H1 (cell line): ENCODE data around the gene CCDC93. TPM values are rescaled to one million over a fixed set of nuclear protein-coding genes. Genes with fewer than 3 reads are reported as not detected.

Experiments
- CTCF ChIA-PET: fragments of 300-600 bp; sonication (Branson Sonifier 250); formaldehyde crosslinking; loops from one replicate; lab custom pipeline; 2021; ENCODE audit not compliant: partially characterized antibody; lab: Charles Lee
- POLR2A ChIA-PET: fragments of 300-600 bp; sonication (Branson Sonifier 250); formaldehyde crosslinking; loops from one replicate; lab custom pipeline; 2021; ENCODE audit warnings: inconsistent platforms; ENCODE audit not compliant: partially characterized antibody; lab: Charles Lee
- DNase-seq, 2 experiments: peaks; one replicate each; pipeline versions ENCODE4 v3.0.0 to v3.0.0-alpha.2; 2010 to 2022; ENCODE audit warnings: low spot score in 2 of 2, low read depth in 1 of 2, mixed read lengths in 1 of 2
- FAIRE-seq: peaks from 2 replicates; lab custom pipeline; 2011; peaks lifted over from hg19 to GRCh38; lab: Jason Lieb, UNC
- H2AFZ ChIP-seq: 2 replicates; pipeline ENCODE4 v1.8.1; 2012; ENCODE audit warnings: low read length, inconsistent platforms
- H2AK5ac ChIP-seq: 2 replicates; pipeline ENCODE4 v1.6.1; 2013; ENCODE audit warnings: low read depth, low read length
- H2BK120ac ChIP-seq: replicated peaks from 2 replicates; pipeline ENCODE3; 2013; ENCODE audit warnings: low read depth, low read length, inconsistent platforms
- H2BK12ac ChIP-seq: 2 replicates; pipeline ENCODE4 v1.6.1; 2013; ENCODE audit warnings: low read depth, low read length
- H2BK15ac ChIP-seq: 2 replicates; pipeline ENCODE4 v1.6.1; 2013; ENCODE audit warnings: low read length
- H2BK20ac ChIP-seq: 2 replicates; pipeline ENCODE4 v1.6.1; 2013; ENCODE audit warnings: low read length
- H2BK5ac ChIP-seq: 2 replicates; pipeline ENCODE4 v1.6.1; 2013; ENCODE audit warnings: low read depth, low read length
- H3K14ac ChIP-seq: 2 replicates; pipeline ENCODE4 v1.6.1; 2013; ENCODE audit warnings: inconsistent platforms; ENCODE audit not compliant: insufficient read length
- H3K18ac ChIP-seq: 2 replicates; pipeline ENCODE4 v1.6.1; 2013; ENCODE audit warnings: low read length; ENCODE audit errors: extremely low read depth
- H3K23ac ChIP-seq: 2 replicates; pipeline ENCODE4 v1.6.1; 2013; ENCODE audit warnings: inconsistent platforms; ENCODE audit not compliant: insufficient read length
- H3K23me2 ChIP-seq: 2 replicates; pipeline ENCODE4 v1.6.1; 2013; ENCODE audit warnings: low read depth, low read length
- H3K27ac ChIP-seq: 2 replicates; pipeline ENCODE4 v1.6.1; 2011; ENCODE audit warnings: low read depth, low read length, inconsistent platforms
- H3K27me3 ChIP-seq, 4 experiments: replicated peaks in 1 of 4; 1 replicate in 1 of 4; 2 replicates in 3 of 4; pipeline versions ENCODE4 v1.6.1 to v1.8.1; 2011 to 2013; ENCODE audit warnings: low read length in 3 of 4, mild to moderate bottlenecking in 3 of 4, inconsistent platforms in 2 of 4, mixed read lengths in 2 of 4, moderate library complexity in 1 of 4; ENCODE audit not compliant: control insufficient read depth in 3 of 4, insufficient read depth in 3 of 4; ENCODE audit errors: extremely low read depth in 1 of 4
- H3K36me3 ChIP-seq, 4 experiments: 2 replicates each; pipeline versions ENCODE4 v1.6.1 to v1.8.1; 2011 to 2013; ENCODE audit warnings: mild to moderate bottlenecking in 4 of 4, low read length in 3 of 4, moderate library complexity in 2 of 4, control low read depth in 1 of 4, inconsistent platforms in 1 of 4; ENCODE audit not compliant: insufficient read depth in 4 of 4, control insufficient read depth in 2 of 4
- H3K4ac ChIP-seq: replicated peaks from 2 replicates; pipeline ENCODE3; 2013; ENCODE audit warnings: low read length, low read depth, mixed read lengths, inconsistent platforms; ENCODE audit not compliant: insufficient read length
- H3K4me1 ChIP-seq, 4 experiments: replicated peaks in 1 of 4; 1 replicate in 1 of 4; 2 replicates in 3 of 4; pipeline versions ENCODE4 v1.6.1 to v1.8.1; 2011 to 2013; ENCODE audit warnings: low read length in 3 of 4, inconsistent platforms in 2 of 4, mixed read lengths in 1 of 4; ENCODE audit not compliant: insufficient read depth in 4 of 4, control insufficient read depth in 3 of 4
- H3K4me2 ChIP-seq, 2 experiments: 2 replicates each; pipeline versions ENCODE4 v1.6.1 to v1.8.1; 2011 to 2013; ENCODE audit warnings: low read depth in 2 of 2, low read length in 2 of 2, control low read depth in 1 of 2, inconsistent platforms in 1 of 2, mild to moderate bottlenecking in 1 of 2; ENCODE audit not compliant: insufficient read depth in 1 of 2
- H3K4me3 ChIP-seq, 4 experiments: fragments of 200-600, 300-600 bp in 1 of 4; sonication (generic), shearing (Covaris generic), sonication (Bioruptor Twin) in 1 of 4; 2 replicates each; pipeline versions ENCODE4 v1.5.1 to v1.8.1; 2011 to 2016; ENCODE audit warnings: low read length in 4 of 4, low read depth in 3 of 4, control low read depth in 2 of 4, inconsistent platforms in 2 of 4, mild to moderate bottlenecking in 2 of 4, mixed read lengths in 1 of 4, moderate library complexity in 1 of 4; ENCODE audit not compliant: insufficient read depth in 2 of 4; ENCODE audit errors: extremely low read depth in 1 of 4
- H3K56ac ChIP-seq: replicated peaks from 2 replicates; pipeline ENCODE3; 2013; ENCODE audit warnings: low read depth, mild to moderate bottlenecking, mixed read lengths, low read length, inconsistent platforms; ENCODE audit not compliant: insufficient read length
- H3K79me1 ChIP-seq: 2 replicates; pipeline ENCODE4 v1.6.1; 2013; ENCODE audit warnings: low read depth, low read length, control low read depth
- H3K79me2 ChIP-seq, 2 experiments: 2 replicates each; pipeline versions ENCODE4 v1.6.1 to v1.8.1; 2012 to 2013; ENCODE audit warnings: low read length in 2 of 2, mild to moderate bottlenecking in 2 of 2, inconsistent platforms in 1 of 2; ENCODE audit not compliant: insufficient read depth in 2 of 2, control insufficient read depth in 1 of 2
- H3K9ac ChIP-seq, 4 experiments: replicated peaks in 1 of 4; 1 replicate in 1 of 4; 2 replicates in 3 of 4; pipeline versions ENCODE4 v1.6.1 to v1.8.1; 2011 to 2013; ENCODE audit warnings: low read depth in 3 of 4, low read length in 3 of 4, control low read depth in 2 of 4, mild to moderate bottlenecking in 2 of 4, moderate library complexity in 2 of 4, inconsistent platforms in 1 of 4; ENCODE audit errors: extremely low read depth in 1 of 4
- H3K9me3 ChIP-seq, 2 experiments: 2 replicates each; pipeline versions ENCODE4 v1.6.1 to v1.8.1; 2012 to 2013; ENCODE audit warnings: mild to moderate bottlenecking in 2 of 2, moderate library complexity in 2 of 2, control low read depth in 1 of 2, inconsistent platforms in 1 of 2, low read depth in 1 of 2, low read length in 1 of 2, mixed read lengths in 1 of 2; ENCODE audit not compliant: insufficient read depth in 2 of 2
- H4K20me1 ChIP-seq, 2 experiments: replicated peaks in 1 of 2; 2 replicates each; pipeline versions ENCODE3 to v1.8.1; 2011 to 2013; ENCODE audit warnings: inconsistent platforms in 2 of 2, low read length in 2 of 2, mild to moderate bottlenecking in 1 of 2; ENCODE audit not compliant: insufficient read depth in 2 of 2, control insufficient read depth in 1 of 2
- H4K5ac ChIP-seq: 2 replicates; pipeline ENCODE4 v1.6.1; 2013; ENCODE audit warnings: low read length, low read depth, mixed read lengths, inconsistent platforms; ENCODE audit not compliant: insufficient read length
- H4K8ac ChIP-seq: 2 replicates; pipeline ENCODE4 v1.8.0; 2013; ENCODE audit warnings: mild to moderate bottlenecking, moderate library complexity, low read length, inconsistent platforms; ENCODE audit not compliant: insufficient read depth; ENCODE audit errors: extremely low read depth
- H4K91ac ChIP-seq: replicated peaks from 2 replicates; pipeline ENCODE3; 2013; ENCODE audit warnings: low read length, mixed read lengths, inconsistent platforms; ENCODE audit not compliant: insufficient read length
- ASH2L ChIP-seq: fragments of 200-600, 300-600 bp; sonication (generic); IDR thresholded peaks from one replicate; pipeline ENCODE4 v1.7.1; 2017; ENCODE audit warnings: low read length
- CTBP2 ChIP-seq: IDR thresholded peaks from 2 replicates; pipeline ENCODE4 v1.7.0; 2011; ENCODE audit warnings: borderline replicate concordance, mild to moderate bottlenecking, moderate library complexity, mixed read lengths, low read length; ENCODE audit not compliant: insufficient read depth, insufficient read length
- GTF2F1 ChIP-seq: IDR thresholded peaks from 2 replicates; pipeline ENCODE4 v1.6.1; 2012; ENCODE audit warnings: low read depth, low read length, improper control_type of control experiment, borderline replicate concordance
- HDAC2 ChIP-seq, 2 experiments: fragments of 300-600 bp in 1 of 2; sonication (generic) in 1 of 2; IDR thresholded peaks; 2 replicates each; pipeline ENCODE4 v1.6.1; 2011 to 2012; ENCODE audit warnings: low read depth in 2 of 2, low read length in 2 of 2, mild to moderate bottlenecking in 2 of 2, moderate library complexity in 2 of 2, borderline replicate concordance in 1 of 2, inconsistent platforms in 1 of 2
- KDM4A ChIP-seq: IDR thresholded peaks from one replicate; pipeline ENCODE4 v1.7.1; 2012; ENCODE audit warnings: low read depth, mild to moderate bottlenecking, moderate library complexity, low read length, inconsistent platforms; ENCODE audit not compliant: severe bottlenecking
- SIN3A ChIP-seq, 2 experiments: IDR thresholded peaks in 1 of 2; conservative IDR thresholded peaks in 1 of 2; 2 replicates each; pipeline ENCODE4 v1.6.1; 2011 to 2012; ENCODE audit warnings: low read length in 2 of 2, improper control_type of control experiment in 1 of 2, low read depth in 1 of 2, mild to moderate bottlenecking in 1 of 2
- SIX5 ChIP-seq: IDR thresholded peaks from 2 replicates; pipeline ENCODE4 v1.6.1; 2011; ENCODE audit warnings: mild to moderate bottlenecking, low read depth, low read length
- SP2 ChIP-seq: IDR thresholded peaks from 2 replicates; pipeline ENCODE4 v1.6.1; 2012; ENCODE audit warnings: mild to moderate bottlenecking, low read length, inconsistent platforms
- SP4 ChIP-seq: IDR thresholded peaks from 2 replicates; pipeline ENCODE4 v1.6.1; 2012; ENCODE audit warnings: low read length, inconsistent platforms
- WGBS, 2 experiments: shearing (Covaris generic) in 1 of 2; methylation state at CpG; one replicate each; pipeline versions ENCODE4 v1.1.6 to v1.1.7; 2013 to 2015; ENCODE audit warnings: low lambda C conversion rate in 2 of 2, mixed read lengths in 2 of 2, inconsistent platforms in 1 of 2, low coverage in 1 of 2, missing lambda C conversion rate in 1 of 2; ENCODE audit not compliant: insufficient replicate concordance in 2 of 2, insufficient coverage in 1 of 2, insufficient read length in 1 of 2; ENCODE audit errors: extremely low coverage in 1 of 2, missing lambda C conversion rate in 1 of 2; 5-methylcytosine and 5-hydroxymethylcytosine counted together
- polyA plus RNA-seq, 7 experiments: library from polyadenylated mRNA; depleted of rRNA in 3 of 7; stranded (reverse) in 5 of 7; unstranded in 2 of 7; fragments of >200 nt in 5 of 7; fragments of 200-250 nt in 2 of 7; gene quantifications; 1 replicate in 5 of 7; 2 replicates in 1 of 7; 4 replicates in 1 of 7; pipeline versions ENCODE4 v1.2.1 to v1.2.3, GENCODE V29; 2011 to 2013; ENCODE audit warnings: missing spikeins in 2 of 7, mixed read lengths in 2 of 7
- total RNA-seq: library from RNA; stranded (reverse); fragmentation: NEBNext Ultra II Directional; extraction: Animal tissue kit (Norgen Biotek cat#: 25700); gene quantifications from 2 replicates; pipeline ENCODE4 v1.2.1, GENCODE V29; 2021

Gene CCDC93
- total and polyA plus RNA-seq, 2 of the 8 experiments (the other 6 are each of a cell fraction or from before 2014, with no cell fraction given): 5.5 to 18.0 TPM

- Histone ChIP-seq H3K14ac (no peak overlapping the region), H4K8ac (peak overlapping the region; percentile 76; the same call in 1 of the 2 replicates), H4K20me1 (peaks cover 0 to 4% of the 10 kb centered on the region in 2 experiments), H3K4me3 (peak overlapping the region; percentile 69 to 93 (median 84)), H2AFZ (peak overlapping the region; percentile 79; the same call in 1 of the 2 replicates), H2AK5ac (no peak overlapping the region), H3K9me3 (no peaks in the 10 kb centered on the region), H2BK120ac (no peak overlapping the region), H3K79me1 (0 out of 2 replicates have a peak, but pooled peaks cover 2% of the 10 kb centered on the region), H2BK12ac (no peak overlapping the region), H3K56ac (no peak overlapping the region), H3K23ac (no peak overlapping the region), H3K4me1 (peaks cover 0 to 5% (median 1%) of the 10 kb centered on the region in 4 experiments; a peak in 3 of 7 replicates), H3K18ac (0 out of 2 replicates have a peak overlapping the region, but pooled peaks have one; percentile 6), H3K9ac (peak overlapping the region in 2 of 4 experiments; percentile 42 to 50; a peak in 4 of 7 replicates), H3K23me2 (peaks cover 12% of the 10 kb centered on the region), H3K27ac (no peak overlapping the region), H3K4me2 (peak overlapping the region; percentile 66 to 99), H3K79me2 (peaks cover 0 to 30% of the 10 kb centered on the region in 2 experiments; a peak in 2 of 4 replicates), H3K4ac (no peak overlapping the region), H3K36me3 (peaks cover 0 to 4% (median 0%) of the 10 kb centered on the region in 4 experiments; a peak in 1 of 8 replicates), H2BK15ac (no peak overlapping the region), H4K91ac (no peak overlapping the region), H2BK5ac (peak overlapping the region; percentile 75; the same call in 1 of the 2 replicates), H2BK20ac (no peak overlapping the region), H4K5ac (peak overlapping the region; percentile 88), H3K27me3 (peaks cover 0 to 13% (median 11%) of the 10 kb centered on the region in 4 experiments; a peak in 6 of 7 replicates)
- POLR2A ChIA-PET: interaction anchor here (1.0 to 1.2 kb wide), 2 partner anchors 25 to 75 kb away, joined by 3 read pairs; partner anchors contain the start of gene INSIG2
- no peak for TF ChIP-seq GTF2F1
- TF ChIP-seq SP4: 0 out of 2 replicates have a peak, but pooled peaks have one; percentile 3
- TF ChIP-seq SIX5: no peak
- TF ChIP-seq KDM4A: peak; percentile 86
- peak in 1 of 2 experiments; percentile 62; a peak in 2 of 4 replicates for TF ChIP-seq SIN3A (conservative IDR thresholded peaks at IDR 0.05 in 1 of 2, IDR thresholded peaks at IDR 0.05 in 1 of 2; ENCODE audit: low read depth in 1 of 2, low read length in 2 of 2)
- TF ChIP-seq ASH2L: no peak
- TF ChIP-seq CTBP2: peak; percentile 54
- no peak for TF ChIP-seq SP2
- peak in 1 of 2 experiments; percentile 81; a peak in 1 of 4 replicates for TF ChIP-seq HDAC2 (IDR thresholded peaks at IDR 0.05; ENCODE audit: borderline replicate concordance in 1 of 2, low read depth in 2 of 2, low read length in 2 of 2)
- CTCF ChIA-PET: interaction anchor here (2.0 to 2.8 kb wide), 3 partner anchors 9 to 10 kb away, joined by 6 to 20 read pairs (median 15); no protein-coding TSS in a partner anchor
- WGBS, 2 experiments: 0% methylated on average over 35 of the region's 48 CpGs; no CpG with 5 or more reads in 1 of the 2 experiments
- FAIRE-seq (no peak), DNase-seq (peak in 1 of 2 experiments; percentile 71)
Observed at GRCh38 chr2:118013221-118013723, 598 bp downstream of the CCDC93 start.
